Measurements from ENCODE around the gene CSTPP1. TPM values are rescaled to one million over a fixed set of nuclear protein-coding genes. Genes with fewer than 3 reads are reported as not detected.

CSTPP1 gene
- total RNA-seq, 4 donors from 2014 or later = 31.8 to 42.1 (median 39.1) TPM

- no peak for DNase-seq
- no peak for TF ChIP-seq CTCF (IDR thresholded peaks at IDR 0.05)
- no peak overlapping the region for H3K27ac ChIP-seq
Measured at GRCh38 chr11:47132490-47132889, 195.9 kb downstream of the CSTPP1 start.

GRCh38 chr11:47132981-47133380, 196.4 kb downstream of the CSTPP1 start:
- no peak overlapping the region for H3K27ac ChIP-seq
- TF ChIP-seq POLR2A (IDR thresholded peaks at IDR 0.05) = no peak
- TF ChIP-seq CTCF (IDR thresholded peaks at IDR 0.05) = no peak
- H3K36me3 ChIP-seq = peaks cover 0 to 7% (median 0%) of the 10 kb centered on the region in 3 donors
- H3K27me3 ChIP-seq = no peaks in the 10 kb centered on the region
- no peak overlapping the region for H3K4me3 ChIP-seq
- no peaks in the 10 kb centered on the region for H3K4me1 ChIP-seq
- no peak for DNase-seq
- no peaks in the 10 kb centered on the region for H3K9me3 ChIP-seq

More at GRCh38 chr11:47132490-47132889, 195.9 kb downstream of the CSTPP1 start:
- Histone ChIP-seq H3K9me3 (no peaks in the 10 kb centered on the region), H3K27me3 (no peaks in the 10 kb centered on the region), H3K4me1 (no peaks in the 10 kb centered on the region), H3K36me3 (peaks cover 0 to 2% (median 0%) of the 10 kb centered on the region in 3 donors), H3K4me3 (no peak overlapping the region)

- DNase-seq = no peak
- Histone ChIP-seq H3K9me3 (no peaks in the 10 kb centered on the region), H3K4me3 (no peak overlapping the region), H3K36me3 (peaks cover 0 to 14% (median 0%) of the 10 kb centered on the region in 3 donors), H3K27ac (no peak overlapping the region), H3K27me3 (no peaks in the 10 kb centered on the region), H3K4me1 (no peaks in the 10 kb centered on the region)
- no peak for TF ChIP-seq CTCF (IDR thresholded peaks at IDR 0.05)
- TF ChIP-seq POLR2A (IDR thresholded peaks at IDR 0.05) = no peak
Measured at GRCh38 chr11:47136327-47136726, 199.8 kb downstream of the CSTPP1 start.

GRCh38 chr11:47136921-47137320, 200.4 kb downstream of the CSTPP1 start:
- TF ChIP-seq CTCF (IDR thresholded peaks at IDR 0.05) = no peak
- no peak for TF ChIP-seq POLR2A (IDR thresholded peaks at IDR 0.05)

GRCh38 chr11:47137476-47137875, 200.9 kb downstream of the CSTPP1 start:
- Histone ChIP-seq H3K9me3 (no peaks in the 10 kb centered on the region), H3K27me3 (no peaks in the 10 kb centered on the region), H3K4me3 (no peak overlapping the region), H3K27ac (no peak overlapping the region), H3K4me1 (peaks cover 0 to 2% (median 0%) of the 10 kb centered on the region in 4 donors), H3K36me3 (peaks cover 0 to 14% (median 0%) of the 10 kb centered on the region in 3 donors)
- TF ChIP-seq CTCF (IDR thresholded peaks at IDR 0.05) = no peak
- TF ChIP-seq POLR2A (IDR thresholded peaks at IDR 0.05) = no peak
- no peak for DNase-seq

More at GRCh38 chr11:47136921-47137320, 200.4 kb downstream of the CSTPP1 start:
- Histone ChIP-seq H3K27me3 (no peaks in the 10 kb centered on the region), H3K27ac (no peak overlapping the region), H3K4me1 (no peaks in the 10 kb centered on the region), H3K9me3 (no peaks in the 10 kb centered on the region), H3K4me3 (no peak overlapping the region), H3K36me3 (peaks cover 0 to 14% (median 0%) of the 10 kb centered on the region in 3 donors)
- no peak for DNase-seq

- Histone ChIP-seq H3K27me3 (no peaks in the 10 kb centered on the region), H3K4me3 (no peak overlapping the region), H3K9me3 (no peaks in the 10 kb centered on the region), H3K4me1 (peaks cover 0 to 14% (median 0%) of the 10 kb centered on the region in 4 donors), H3K36me3 (peaks cover 0 to 14% (median 0%) of the 10 kb centered on the region in 3 donors), H3K27ac (no peak overlapping the region)
- no peak for DNase-seq
- TF ChIP-seq POLR2A (IDR thresholded peaks at IDR 0.05) = no peak
- no peak for TF ChIP-seq CTCF (IDR thresholded peaks at IDR 0.05)
Measured at GRCh38 chr11:47139878-47140277, 203.3 kb downstream of the CSTPP1 start.

Measured in Peyer's patch (tissue), 4 donors.